ENCODE results near the gene CCSER1. TPM values are rescaled to one million over a fixed set of nuclear protein-coding genes. Genes with fewer than 3 reads are reported as not detected.

The CCSER1 gene
- total and polyA plus RNA-seq, 4 donors, result 0.18 to 2.3 (median 1.2) TPM

DNA sequence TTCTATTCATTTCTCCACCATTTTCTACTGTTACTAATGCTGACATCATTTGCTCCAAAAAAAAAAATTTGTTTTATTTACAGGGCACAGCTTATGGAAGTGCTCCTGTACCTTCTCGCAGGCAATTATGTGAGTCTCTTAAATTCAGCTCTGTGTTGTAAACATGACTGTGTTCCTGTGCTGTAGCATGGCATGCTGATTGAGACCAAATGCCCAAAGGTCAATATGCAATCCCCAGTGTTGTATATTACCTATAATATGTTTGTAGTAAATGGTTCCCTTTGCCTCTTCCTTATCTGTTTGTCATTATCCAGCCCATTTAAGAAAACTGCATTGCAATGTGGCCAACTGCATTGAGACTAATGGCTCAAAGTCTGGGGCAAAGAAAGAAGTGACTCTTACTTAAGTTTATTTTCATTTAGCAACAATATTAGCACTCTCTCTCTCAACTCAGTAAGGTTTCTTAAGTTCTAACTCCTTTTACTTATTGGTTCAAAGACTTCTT, 1156.6 kb downstream of the CCSER1 start:
- Histone ChIP-seq H3K36me3 (ENCODE audit: control insufficient read depth in 4 of 4, insufficient read depth in 3 of 4, low read depth in 1 of 4, low read length in 3 of 4) (no peaks in the 10 kb centered on the region), H3K9ac (ENCODE audit: low read depth in 1 of 2, low read length in 2 of 2) (no peak overlapping the region), H3K27ac (ENCODE audit: low read depth in 1 of 2, low read length in 2 of 2) (no peak overlapping the region), H3K4me1 (ENCODE audit: control insufficient read depth in 4 of 4, insufficient read depth in 4 of 4, low read length in 3 of 4) (no peaks in the 10 kb centered on the region), H3K9me3 (ENCODE audit: control insufficient read depth in 4 of 4, low read length in 3 of 4) (no peaks in the 10 kb centered on the region), H3K4me3 (ENCODE audit: low read depth in 1 of 3, low read length in 3 of 3) (no peak overlapping the region), H3K27me3 (ENCODE audit: control insufficient read depth in 4 of 4, insufficient read depth in 4 of 4, low read length in 3 of 4) (peaks cover 0 to 3% (median 0%) of the 10 kb centered on the region in 4 donors)
- no peak for TF ChIP-seq CTCF (IDR thresholded peaks at IDR 0.05; ENCODE audit: low read depth, low read length, missing input control)
- no peak for TF ChIP-seq REST (IDR thresholded peaks at IDR 0.05)
- no peak for TF ChIP-seq FOXA2 (IDR thresholded peaks at IDR 0.05)
- TF ChIP-seq HNF4A (conservative IDR thresholded peaks at IDR 0.05), result no peak
- TF ChIP-seq EGR1 (IDR thresholded peaks at IDR 0.05; ENCODE audit: low read depth in 2 of 2), result no peak
- TF ChIP-seq, protein P1, sequence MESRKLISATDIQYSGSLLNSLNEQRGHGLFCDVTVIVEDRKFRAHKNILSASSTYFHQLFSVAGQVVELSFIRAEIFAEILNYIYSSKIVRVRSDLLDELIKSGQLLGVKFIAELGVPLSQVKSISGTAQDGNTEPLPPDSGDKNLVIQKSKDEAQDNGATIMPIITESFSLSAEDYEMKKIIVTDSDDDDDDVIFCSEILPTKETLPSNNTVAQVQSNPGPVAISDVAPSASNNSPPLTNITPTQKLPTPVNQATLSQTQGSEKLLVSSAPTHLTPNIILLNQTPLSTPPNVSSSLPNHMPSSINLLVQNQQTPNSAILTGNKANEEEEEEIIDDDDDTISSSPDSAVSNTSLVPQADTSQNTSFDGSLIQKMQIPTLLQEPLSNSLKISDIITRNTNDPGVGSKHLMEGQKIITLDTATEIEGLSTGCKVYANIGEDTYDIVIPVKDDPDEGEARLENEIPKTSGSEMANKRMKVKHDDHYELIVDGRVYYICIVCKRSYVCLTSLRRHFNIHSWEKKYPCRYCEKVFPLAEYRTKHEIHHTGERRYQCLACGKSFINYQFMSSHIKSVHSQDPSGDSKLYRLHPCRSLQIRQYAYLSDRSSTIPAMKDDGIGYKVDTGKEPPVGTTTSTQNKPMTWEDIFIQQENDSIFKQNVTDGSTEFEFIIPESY (IDR thresholded peaks at IDR 0.05), result no peak
- no peak for TF ChIP-seq RXRA (IDR thresholded peaks at IDR 0.05)
- TF ChIP-seq SP1 (IDR thresholded peaks at IDR 0.05), result no peak
- no peak for TF ChIP-seq JUND (IDR thresholded peaks at IDR 0.05)
- TF ChIP-seq GABPA (IDR thresholded peaks at IDR 0.05 in 1 of 2, conservative IDR thresholded peaks at IDR 0.05 in 1 of 2), result no peak
- TF ChIP-seq RAD21 (IDR thresholded peaks at IDR 0.05), result no peak
- no peak for TF ChIP-seq ATF3 (IDR thresholded peaks at IDR 0.05)
- no peak for TF ChIP-seq TAF1 (conservative IDR thresholded peaks at IDR 0.05)
- no peak for TF ChIP-seq FOXA1 (IDR thresholded peaks at IDR 0.05)
- TF ChIP-seq NR2F2 (IDR thresholded peaks at IDR 0.05), result no peak
- WGBS, result 81% methylated on average over 1 of the region's 1 CpG
- DNase-seq (ENCODE audit: low spot score), result no peak

- no peak for DNase-seq (ENCODE audit: low spot score)
- 79% methylated on average over 3 of the region's 3 CpGs for WGBS
- Histone ChIP-seq H3K9ac (ENCODE audit: low read depth in 1 of 2, low read length in 2 of 2) (no peak overlapping the region), H3K9me3 (ENCODE audit: control insufficient read depth in 4 of 4, low read length in 3 of 4) (no peaks in the 10 kb centered on the region), H3K4me3 (ENCODE audit: low read depth in 1 of 3, low read length in 3 of 3) (no peak overlapping the region), H3K27me3 (ENCODE audit: control insufficient read depth in 4 of 4, insufficient read depth in 4 of 4, low read length in 3 of 4) (peaks cover 0 to 3% (median 0%) of the 10 kb centered on the region in 4 donors), H3K36me3 (ENCODE audit: control insufficient read depth in 4 of 4, insufficient read depth in 3 of 4, low read depth in 1 of 4, low read length in 3 of 4) (no peaks in the 10 kb centered on the region), H3K4me1 (ENCODE audit: control insufficient read depth in 4 of 4, insufficient read depth in 4 of 4, low read length in 3 of 4) (no peaks in the 10 kb centered on the region), H3K27ac (ENCODE audit: low read depth in 1 of 2, low read length in 2 of 2) (no peak overlapping the region)
- TF ChIP-seq HNF4A (conservative IDR thresholded peaks at IDR 0.05) (no peak), FOXA2 (IDR thresholded peaks at IDR 0.05) (no peak), TAF1 (conservative IDR thresholded peaks at IDR 0.05) (no peak), JUND (IDR thresholded peaks at IDR 0.05) (no peak), RXRA (IDR thresholded peaks at IDR 0.05) (no peak), GABPA (IDR thresholded peaks at IDR 0.05 in 1 of 2, conservative IDR thresholded peaks at IDR 0.05 in 1 of 2) (no peak), FOXA1 (IDR thresholded peaks at IDR 0.05) (no peak), CTCF (IDR thresholded peaks at IDR 0.05; ENCODE audit: low read depth, low read length, missing input control) (no peak), RAD21 (IDR thresholded peaks at IDR 0.05) (no peak)
- TF ChIP-seq, protein P1 (IDR thresholded peaks at IDR 0.05), result no peak
These were observed 1157.3 kb downstream of the CCSER1 start for GRCh38 chr4:91284480-91284879.

All from liver (tissue), 9 donors.